ENCODE results near the gene CMIP.

Gene CMIP

GRCh38 chr16:81592353-81592866 lies 147.8 kb downstream of the CMIP start:
- no peak overlapping the region for H3K4me3 ChIP-seq (ENCODE audit: low read depth, low read length)
- in situ Hi-C loops (cut with HindIII; ENCODE audit: low sequenced_read_pairs) = no loop called here
- TF ChIP-seq, protein P1, sequence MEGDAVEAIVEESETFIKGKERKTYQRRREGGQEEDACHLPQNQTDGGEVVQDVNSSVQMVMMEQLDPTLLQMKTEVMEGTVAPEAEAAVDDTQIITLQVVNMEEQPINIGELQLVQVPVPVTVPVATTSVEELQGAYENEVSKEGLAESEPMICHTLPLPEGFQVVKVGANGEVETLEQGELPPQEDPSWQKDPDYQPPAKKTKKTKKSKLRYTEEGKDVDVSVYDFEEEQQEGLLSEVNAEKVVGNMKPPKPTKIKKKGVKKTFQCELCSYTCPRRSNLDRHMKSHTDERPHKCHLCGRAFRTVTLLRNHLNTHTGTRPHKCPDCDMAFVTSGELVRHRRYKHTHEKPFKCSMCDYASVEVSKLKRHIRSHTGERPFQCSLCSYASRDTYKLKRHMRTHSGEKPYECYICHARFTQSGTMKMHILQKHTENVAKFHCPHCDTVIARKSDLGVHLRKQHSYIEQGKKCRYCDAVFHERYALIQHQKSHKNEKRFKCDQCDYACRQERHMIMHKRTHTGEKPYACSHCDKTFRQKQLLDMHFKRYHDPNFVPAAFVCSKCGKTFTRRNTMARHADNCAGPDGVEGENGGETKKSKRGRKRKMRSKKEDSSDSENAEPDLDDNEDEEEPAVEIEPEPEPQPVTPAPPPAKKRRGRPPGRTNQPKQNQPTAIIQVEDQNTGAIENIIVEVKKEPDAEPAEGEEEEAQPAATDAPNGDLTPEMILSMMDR (IDR thresholded peaks at IDR 0.05; ENCODE audit: low read depth, low read length) = no peak
- DNase-seq (ENCODE audit: low read depth, low spot score) = no peak

DNA sequence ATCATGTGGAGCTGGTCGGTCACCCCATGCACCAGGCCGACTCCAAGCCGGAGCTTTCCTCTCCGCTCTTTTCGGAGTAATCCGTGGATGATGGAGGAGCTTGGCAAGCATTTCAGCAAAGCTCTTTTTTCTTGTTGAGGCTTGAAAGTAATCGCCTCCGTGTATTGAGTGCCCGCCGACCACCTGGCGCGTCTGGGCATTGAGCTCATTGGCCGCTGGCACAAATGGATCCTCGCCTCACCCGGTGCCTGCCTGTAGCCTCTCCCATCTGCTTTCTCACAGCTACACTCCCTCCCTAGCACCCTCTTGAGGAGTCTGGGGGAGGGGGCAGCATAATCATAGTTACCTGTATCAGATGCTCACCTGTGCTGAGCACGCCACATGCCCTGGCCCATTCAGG lies 148.9 kb downstream of the CMIP start:
- TF ChIP-seq, protein P1 (IDR thresholded peaks at IDR 0.05; ENCODE audit: low read depth, low read length) = no peak
- DNase-seq (ENCODE audit: low read depth, low spot score) = no peak
- in situ Hi-C loops (cut with HindIII; ENCODE audit: low sequenced_read_pairs) = no loop called here
- H3K4me3 ChIP-seq (ENCODE audit: low read depth, low read length) = no peak overlapping the region

DNA sequence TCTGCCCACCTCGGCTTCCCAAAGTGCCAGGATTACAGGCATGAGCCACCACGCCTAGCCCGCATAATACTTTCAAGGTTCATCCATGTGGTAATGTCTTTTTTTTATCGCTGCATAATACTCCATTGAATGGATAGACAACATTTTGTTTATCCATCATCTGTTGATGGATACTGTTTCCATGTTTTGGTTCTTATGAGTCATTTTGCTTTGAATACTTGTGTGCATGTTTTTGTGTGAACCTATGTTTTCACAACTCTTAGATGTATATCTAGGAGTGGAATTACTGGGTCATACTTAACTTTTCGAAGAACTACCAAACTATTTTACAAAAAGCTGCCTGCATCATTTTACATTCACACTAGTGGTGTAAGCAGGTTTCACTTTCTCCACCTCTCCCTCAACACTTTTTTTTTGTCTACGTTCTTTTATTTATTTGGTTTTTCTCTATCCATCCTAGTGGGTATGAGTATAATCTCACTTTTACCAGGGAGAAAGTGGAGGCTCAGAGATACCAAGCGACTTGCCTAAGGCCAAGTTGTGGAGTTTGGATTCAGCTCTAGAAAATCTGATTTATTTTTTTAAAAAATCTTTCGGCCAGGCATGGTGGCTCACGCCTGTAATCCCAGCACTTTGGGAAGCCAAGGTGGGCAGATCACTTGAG lies 151.2 kb downstream of the CMIP start:
- peak; percentile 19 for DNase-seq (ENCODE audit: low read depth, low spot score)
- TF ChIP-seq, protein P1 (IDR thresholded peaks at IDR 0.05; ENCODE audit: low read depth, low read length) = no peak
- in situ Hi-C loops (cut with HindIII; ENCODE audit: low sequenced_read_pairs) = no loop called here
- no peak overlapping the region for H3K4me3 ChIP-seq (ENCODE audit: low read depth, low read length)

DNA sequence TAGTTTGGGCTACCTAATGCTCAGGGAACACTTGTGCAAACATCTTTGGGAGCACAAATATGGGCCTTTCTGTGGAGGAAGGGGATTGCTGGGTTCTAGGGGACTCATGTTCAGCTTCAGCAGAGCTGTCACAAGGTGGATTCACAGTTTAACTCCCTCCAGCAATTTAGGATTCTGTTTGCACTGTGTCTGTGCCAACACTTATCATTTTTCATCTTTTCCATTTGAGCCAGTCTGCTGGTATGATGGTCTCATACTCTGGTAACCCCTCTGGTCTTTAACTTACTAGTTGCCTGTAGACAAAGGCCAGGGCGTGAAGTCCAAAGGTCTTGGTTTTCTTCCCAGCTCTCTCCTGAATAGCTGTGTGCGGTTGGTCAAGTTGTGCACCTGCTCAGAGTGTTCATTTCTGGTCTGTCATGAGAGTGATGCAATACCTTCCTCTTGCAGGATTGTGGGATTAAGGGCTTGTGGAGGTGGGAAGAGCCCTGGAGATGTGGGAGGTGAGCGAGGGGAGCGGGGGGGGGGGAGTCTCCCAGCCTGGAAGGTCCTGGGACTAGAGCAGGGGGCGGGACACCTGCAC lies 152.6 kb downstream of the CMIP start:
- TF ChIP-seq, protein P1 (IDR thresholded peaks at IDR 0.05; ENCODE audit: low read depth, low read length) = no peak
- in situ Hi-C loops (cut with HindIII; ENCODE audit: low sequenced_read_pairs) = no loop called here
- H3K4me3 ChIP-seq (ENCODE audit: low read depth, low read length) = no peak overlapping the region
- no peak for DNase-seq (ENCODE audit: low read depth, low spot score)

DNA sequence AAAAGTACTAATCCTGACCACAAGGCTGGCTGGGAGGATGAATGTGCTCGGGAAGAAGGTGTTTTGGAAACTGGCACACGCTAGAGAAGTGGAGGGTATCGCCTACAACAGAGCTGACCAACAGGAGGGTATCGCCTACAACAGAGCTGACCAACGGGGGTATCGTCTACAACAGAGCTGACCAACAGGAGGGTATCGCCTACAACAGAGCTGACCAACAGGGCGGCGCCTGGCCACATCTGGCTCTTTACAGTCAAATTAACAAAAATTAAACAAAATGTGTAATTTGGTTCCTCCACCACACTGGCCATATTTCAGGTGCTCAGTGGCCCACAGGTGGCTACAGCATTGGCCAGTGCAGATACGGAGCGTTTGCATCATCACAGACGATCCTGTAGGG lies 153.5 kb downstream of the CMIP start:
- H3K4me3 ChIP-seq (ENCODE audit: low read depth, low read length) = no peak overlapping the region
- DNase-seq (ENCODE audit: low read depth, low spot score) = no peak
- TF ChIP-seq, protein P1 (IDR thresholded peaks at IDR 0.05; ENCODE audit: low read depth, low read length) = no peak
- in situ Hi-C loops (cut with HindIII; ENCODE audit: low sequenced_read_pairs) = no loop called here

DNA sequence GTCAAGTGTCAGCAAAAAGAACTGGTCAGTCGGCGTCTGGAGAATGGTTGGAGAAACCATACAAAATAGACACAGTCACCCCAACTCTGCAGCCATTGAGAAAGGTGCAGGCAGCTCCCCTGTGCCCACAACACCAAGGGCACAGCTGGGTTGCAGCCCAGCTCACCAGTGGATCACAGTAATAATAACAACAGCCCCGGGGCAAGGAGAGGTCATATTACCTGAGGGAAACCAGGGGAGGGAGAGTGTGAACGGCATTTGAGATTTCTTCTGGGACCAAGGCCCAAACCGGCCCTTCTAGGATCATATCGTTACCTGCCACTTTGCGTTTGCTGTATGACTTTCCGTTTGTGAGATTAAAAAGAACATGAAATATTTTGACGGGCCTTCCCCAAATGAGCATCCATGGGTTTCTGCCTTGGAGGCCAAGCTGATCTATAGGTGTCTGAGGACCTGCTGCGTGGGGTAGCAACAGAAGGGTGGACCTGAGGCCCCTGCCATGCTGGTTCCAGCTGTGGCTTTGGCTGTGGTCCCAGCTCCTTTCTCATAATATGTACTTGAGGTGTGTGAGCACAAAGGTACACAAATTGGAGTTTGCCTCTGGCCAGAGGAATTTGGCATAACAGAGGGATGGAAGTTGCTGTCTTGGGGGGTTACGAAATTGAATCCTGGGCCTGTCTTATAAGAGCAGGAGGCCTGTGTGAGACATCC lies 154.6 kb downstream of the CMIP start:
- TF ChIP-seq, protein P1 (IDR thresholded peaks at IDR 0.05; ENCODE audit: low read depth, low read length) = no peak
- DNase-seq (ENCODE audit: low read depth, low spot score) = no peak
- no peak overlapping the region for H3K4me3 ChIP-seq (ENCODE audit: low read depth, low read length)
- in situ Hi-C loops (cut with HindIII; ENCODE audit: low sequenced_read_pairs) = no loop called here
